ENCODE data around the gene BACE2. TPM values are rescaled to one million over a fixed set of nuclear protein-coding genes. Genes with fewer than 3 reads are reported as not detected.

The BACE2 gene
- total and polyA plus RNA-seq, 2 experiments from 2014 or later = 28.4 to 37.0 TPM

DNA sequence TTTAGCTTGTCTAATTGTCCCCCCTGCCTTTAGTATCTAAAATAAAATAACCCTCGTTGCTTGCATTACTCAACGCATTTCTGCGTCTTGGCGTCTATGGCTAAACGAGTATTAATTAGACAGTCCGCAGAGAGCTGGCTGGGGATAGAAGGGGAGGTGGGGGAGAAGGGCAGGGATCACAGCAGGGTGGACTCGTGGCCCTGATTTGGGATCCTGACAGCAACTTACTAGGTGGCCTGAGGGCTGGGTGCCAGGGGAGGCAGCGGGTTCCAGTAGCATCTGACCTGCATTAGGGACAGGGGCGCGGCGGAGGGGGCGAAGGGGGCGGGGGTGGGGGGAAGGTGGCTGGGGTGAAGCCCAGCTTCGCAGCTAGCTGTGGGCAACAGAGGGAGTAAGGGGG, 1.1 kb upstream of the BACE2 start:
- Histone ChIP-seq H3K4me3 (no peak overlapping the region), H3K4me2 (peak overlapping the region; percentile 99), H3K27ac (no peak overlapping the region), H3K36me3 (replicated peaks; ENCODE audit: insufficient read depth, low read depth) (no peaks in the 10 kb centered on the region), H3K9me2 (replicated peaks; ENCODE audit: insufficient read depth) (no peaks in the 10 kb centered on the region), H3K79me2 (peaks cover 19% of the 10 kb centered on the region), H3K9me3 (ENCODE audit: low read depth) (no peaks in the 10 kb centered on the region), H4K20me1 (ENCODE audit: insufficient read depth, poor library complexity, severe bottlenecking) (peaks cover 3% of the 10 kb centered on the region), H2AFZ (peak overlapping the region; percentile 74), H3K27me3 (no peaks in the 10 kb centered on the region), H3K4me1 (ENCODE audit: insufficient read depth) (peaks cover 12% of the 10 kb centered on the region)
- 24% methylated on average over 12 of the region's 14 CpGs for WGBS (ENCODE audit: low lambda C conversion rate, missing lambda C conversion rate)
- no peak for DNase-seq (ENCODE audit: low spot score)
- TF ChIP-seq EZH2 (IDR thresholded peaks at IDR 0.05; ENCODE audit: borderline replicate concordance) (no peak), EZH2phosphoT487 (IDR thresholded peaks at IDR 0.05; ENCODE audit: low read depth, severe bottlenecking, unreplicated experiment) (no peak)
- TF ChIP-seq, protein P1, sequence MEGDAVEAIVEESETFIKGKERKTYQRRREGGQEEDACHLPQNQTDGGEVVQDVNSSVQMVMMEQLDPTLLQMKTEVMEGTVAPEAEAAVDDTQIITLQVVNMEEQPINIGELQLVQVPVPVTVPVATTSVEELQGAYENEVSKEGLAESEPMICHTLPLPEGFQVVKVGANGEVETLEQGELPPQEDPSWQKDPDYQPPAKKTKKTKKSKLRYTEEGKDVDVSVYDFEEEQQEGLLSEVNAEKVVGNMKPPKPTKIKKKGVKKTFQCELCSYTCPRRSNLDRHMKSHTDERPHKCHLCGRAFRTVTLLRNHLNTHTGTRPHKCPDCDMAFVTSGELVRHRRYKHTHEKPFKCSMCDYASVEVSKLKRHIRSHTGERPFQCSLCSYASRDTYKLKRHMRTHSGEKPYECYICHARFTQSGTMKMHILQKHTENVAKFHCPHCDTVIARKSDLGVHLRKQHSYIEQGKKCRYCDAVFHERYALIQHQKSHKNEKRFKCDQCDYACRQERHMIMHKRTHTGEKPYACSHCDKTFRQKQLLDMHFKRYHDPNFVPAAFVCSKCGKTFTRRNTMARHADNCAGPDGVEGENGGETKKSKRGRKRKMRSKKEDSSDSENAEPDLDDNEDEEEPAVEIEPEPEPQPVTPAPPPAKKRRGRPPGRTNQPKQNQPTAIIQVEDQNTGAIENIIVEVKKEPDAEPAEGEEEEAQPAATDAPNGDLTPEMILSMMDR (IDR thresholded peaks at IDR 0.05; ENCODE audit: poor library complexity) = no peak

GRCh38 chr21:41168391-41169257, 664 bp downstream of the BACE2 start:
- Histone ChIP-seq H3K9me3 (ENCODE audit: low read depth) (no peaks in the 10 kb centered on the region), H3K9me2 (replicated peaks; ENCODE audit: insufficient read depth) (no peaks in the 10 kb centered on the region), H3K36me3 (replicated peaks; ENCODE audit: insufficient read depth, low read depth) (no peaks in the 10 kb centered on the region), H3K4me2 (peak overlapping the region; percentile 99), H3K27me3 (no peaks in the 10 kb centered on the region), H3K27ac (peak overlapping the region; percentile 68), H4K20me1 (ENCODE audit: insufficient read depth, poor library complexity, severe bottlenecking) (peaks cover 3% of the 10 kb centered on the region), H3K4me3 (peak overlapping the region; percentile 84), H3K4me1 (ENCODE audit: insufficient read depth) (peaks cover 12% of the 10 kb centered on the region), H2AFZ (peak overlapping the region; percentile 97), H3K79me2 (peaks cover 24% of the 10 kb centered on the region)
- DNase-seq (ENCODE audit: low spot score) = peak; percentile 66
- 1% methylated on average over 35 of the region's 75 CpGs for WGBS (ENCODE audit: low lambda C conversion rate, missing lambda C conversion rate)
- TF ChIP-seq EZH2 (IDR thresholded peaks at IDR 0.05; ENCODE audit: borderline replicate concordance) = no peak
- TF ChIP-seq, protein P1 (IDR thresholded peaks at IDR 0.05; ENCODE audit: poor library complexity) = peak; percentile 2

DNA sequence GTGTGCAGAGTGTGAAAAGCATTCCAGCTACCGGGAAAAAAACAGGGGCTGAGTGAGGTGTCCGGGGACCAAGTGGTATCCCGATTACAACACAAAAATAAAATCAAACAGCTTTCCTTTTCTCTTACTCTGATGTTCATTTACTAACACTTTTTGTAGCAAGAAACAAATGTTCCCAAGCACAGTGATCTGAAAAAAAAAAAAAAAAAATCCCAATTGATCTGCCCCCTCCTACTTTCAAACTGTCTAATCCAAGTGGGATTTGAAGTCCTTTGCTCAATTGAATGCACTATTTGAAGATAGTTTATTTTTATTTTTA, 1.3 kb downstream of the BACE2 start:
- no peak for DNase-seq (ENCODE audit: low spot score)
- Histone ChIP-seq H3K4me2 (peak overlapping the region; percentile 99), H4K20me1 (ENCODE audit: insufficient read depth, poor library complexity, severe bottlenecking) (peaks cover 3% of the 10 kb centered on the region), H3K4me1 (ENCODE audit: insufficient read depth) (peaks cover 12% of the 10 kb centered on the region), H3K9me2 (replicated peaks; ENCODE audit: insufficient read depth) (no peaks in the 10 kb centered on the region), H3K27ac (peak overlapping the region; percentile 13), H3K9me3 (ENCODE audit: low read depth) (no peaks in the 10 kb centered on the region), H3K4me3 (peak overlapping the region; percentile 84), H2AFZ (peak overlapping the region; percentile 25), H3K36me3 (replicated peaks; ENCODE audit: insufficient read depth, low read depth) (no peaks in the 10 kb centered on the region), H3K27me3 (no peaks in the 10 kb centered on the region), H3K79me2 (peaks cover 26% of the 10 kb centered on the region)
- 15% methylated on average over 3 of the region's 3 CpGs for WGBS (ENCODE audit: low lambda C conversion rate, missing lambda C conversion rate)
- TF ChIP-seq EZH2 (IDR thresholded peaks at IDR 0.05; ENCODE audit: borderline replicate concordance) = no peak
- TF ChIP-seq, protein P1 (IDR thresholded peaks at IDR 0.05; ENCODE audit: poor library complexity) = no peak
- no peak for TF ChIP-seq EZH2phosphoT487 (IDR thresholded peaks at IDR 0.05; ENCODE audit: low read depth, severe bottlenecking, unreplicated experiment)
